ENCODE measurements around the gene KLKB1.
"Not testable (repeated sequence)": the region's sequence is repeated elsewhere in the genome, so short reads cannot be mapped to it uniquely, and the experiment has no call there.

The KLKB1 gene

GRCh38 chr4:186265683-186266652 is 38.7 kb downstream of the KLKB1 start, which contains the start of gene F11:
TSS of gene F11 (plus strand) at chr4:186266189. CDS start at chr4:186267137, 948 bp downstream.
- DNase-seq, result no peak

DNA sequence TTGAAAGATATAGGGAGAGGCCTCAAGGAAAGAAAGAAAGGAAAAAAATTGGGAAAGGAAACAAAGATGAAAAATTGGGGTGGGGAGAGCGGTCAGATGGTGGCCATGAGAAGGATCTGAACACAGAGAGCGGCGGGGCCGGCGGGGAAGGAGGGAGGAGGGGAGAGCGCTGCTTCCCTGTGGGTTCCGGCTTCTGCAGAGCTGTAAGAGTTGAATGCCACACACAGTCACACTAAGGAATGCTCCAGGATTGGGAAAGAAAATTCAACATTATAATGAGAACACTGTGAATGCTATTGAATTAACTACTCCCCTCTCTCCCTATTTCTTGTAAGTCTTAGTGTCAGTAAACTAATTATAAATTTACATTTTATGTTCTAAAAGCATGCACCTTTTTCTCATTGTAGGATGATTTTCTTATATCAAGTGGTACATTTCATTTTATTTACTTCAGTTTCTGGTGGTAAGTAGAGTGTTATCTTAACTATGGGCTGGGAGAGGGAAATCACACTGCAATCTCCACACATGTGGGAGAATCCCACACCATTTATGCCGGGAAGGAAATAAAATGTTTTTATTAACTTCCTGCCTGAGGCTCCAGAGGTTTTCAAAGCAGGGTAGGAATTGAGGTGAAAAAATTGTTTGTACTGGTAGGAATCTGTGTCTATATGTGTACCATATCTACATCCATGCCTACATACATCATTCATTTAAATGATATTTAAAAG is 39.6 kb downstream of the KLKB1 start:
- no peak for DNase-seq

- no peak for DNase-seq
These were observed 43.9 kb downstream of the KLKB1 start for GRCh38 chr4:186271081-186271678.

DNA sequence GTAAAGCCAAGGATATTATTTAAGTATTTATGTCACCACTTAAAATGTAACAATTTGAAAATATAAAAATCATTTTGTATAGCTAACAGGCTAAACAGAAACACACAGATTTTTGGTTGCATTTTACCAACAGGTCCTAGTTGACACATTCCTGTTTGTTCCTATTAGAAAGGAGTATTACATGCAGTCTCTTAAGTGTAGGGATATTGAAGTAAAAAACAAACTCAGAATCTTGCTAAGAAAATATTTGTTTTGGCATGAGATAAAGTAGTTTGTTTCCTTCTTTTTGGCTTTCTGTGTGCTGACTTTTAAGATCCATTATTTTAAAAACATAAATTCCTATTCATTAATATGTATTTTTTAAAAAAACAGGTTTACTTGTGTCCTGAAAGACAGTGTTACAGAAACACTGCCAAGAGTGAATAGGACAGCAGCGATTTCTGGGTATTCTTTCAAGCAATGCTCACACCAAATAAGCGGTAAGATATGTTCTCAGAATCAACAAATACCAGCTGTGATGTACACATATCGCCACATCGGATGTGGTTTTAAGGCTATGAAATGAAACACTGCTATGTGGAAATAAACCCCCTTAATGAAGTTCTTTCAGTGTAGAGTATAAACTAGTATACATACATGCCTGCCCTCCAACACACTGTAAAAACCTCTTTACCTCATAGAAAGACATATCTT is 45.5 kb downstream of the KLKB1 start:
- no peak for DNase-seq

DNA sequence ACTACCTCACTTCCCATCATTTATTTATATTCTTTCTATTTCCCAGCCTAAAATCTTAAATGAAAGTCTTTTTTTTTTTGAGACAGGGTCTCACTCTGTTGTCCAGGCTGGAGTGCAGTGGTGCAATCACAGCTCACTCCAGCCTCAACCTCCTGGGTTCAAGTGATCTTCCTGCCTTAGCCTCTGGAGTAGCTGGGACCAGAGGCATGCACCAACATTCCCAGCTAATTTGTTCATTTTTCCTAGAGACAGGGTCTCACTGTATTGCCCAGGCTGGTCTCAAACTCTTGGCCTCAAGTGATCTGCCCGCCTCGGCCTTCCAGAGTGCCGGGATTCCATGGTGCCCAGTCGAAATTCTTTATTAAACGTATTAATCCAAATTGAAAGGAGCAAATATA is 46.1 kb downstream of the KLKB1 start:
- DNase-seq, result not testable (repeated sequence)

GRCh38 chr4:186283311-186283710 is 56.0 kb downstream of the KLKB1 start:
- DNase-seq, result no peak

DNA sequence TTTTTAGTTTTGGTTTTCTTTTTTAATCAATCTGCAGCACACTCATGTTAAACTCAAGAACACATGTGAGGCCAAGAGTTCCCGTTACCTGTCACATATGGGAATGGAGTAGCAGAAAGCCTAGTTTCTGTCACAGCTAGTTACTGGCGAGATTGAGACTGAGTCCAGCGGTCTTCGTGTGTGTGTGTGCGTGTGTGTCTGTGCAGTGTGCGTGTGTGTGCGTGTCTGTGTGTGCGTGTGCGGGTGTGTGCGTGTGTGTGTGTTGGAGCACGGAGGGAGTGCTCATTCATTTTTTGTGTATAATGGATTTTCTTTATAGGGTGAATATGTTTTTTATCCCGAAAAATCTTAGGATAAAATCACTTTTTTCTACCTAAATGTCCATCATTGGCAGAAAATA is 57.8 kb downstream of the KLKB1 start:
- DNase-seq, result no peak

DNA sequence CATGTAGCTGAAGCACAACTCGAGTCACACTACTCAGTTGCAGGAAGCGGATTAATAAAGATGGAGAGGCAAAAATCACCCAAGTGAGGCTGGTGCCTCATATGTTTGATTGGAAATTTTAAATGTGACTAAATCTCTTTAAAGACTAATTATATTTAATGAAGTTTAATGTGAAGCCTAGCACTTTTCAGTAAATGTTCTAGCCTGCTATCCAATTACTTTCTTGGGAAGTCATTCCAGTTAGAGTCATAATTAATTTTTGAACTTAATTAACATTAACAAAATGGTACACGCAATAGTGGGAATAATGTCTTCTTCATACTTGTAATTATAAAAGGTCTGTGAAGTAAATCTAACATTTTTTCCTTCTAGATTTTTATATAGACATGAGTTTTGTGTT is 59.3 kb downstream of the KLKB1 start:
- no peak for DNase-seq

GRCh38 chr4:186291256-186291890 is 64.1 kb downstream of the KLKB1 start:
- no peak for DNase-seq

DNA sequence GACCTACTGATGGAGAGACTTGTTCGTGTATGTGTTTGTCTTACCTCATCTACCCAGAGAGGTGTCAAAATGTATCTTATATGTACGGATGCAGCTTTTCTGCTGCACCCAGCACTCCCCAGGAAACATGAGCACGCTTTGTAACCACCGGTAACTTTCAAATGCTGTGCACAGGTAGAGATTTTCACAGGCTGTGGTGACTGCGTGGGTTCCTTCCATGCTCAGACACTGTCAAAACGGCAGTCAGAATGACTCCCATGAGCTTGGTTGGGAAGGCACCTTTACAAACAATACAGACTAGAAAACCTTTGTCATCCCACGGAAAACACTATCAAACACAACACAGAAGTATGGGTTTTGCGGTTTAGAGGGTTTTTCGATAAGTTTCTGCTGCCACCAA is 66.9 kb downstream of the KLKB1 start:
- no peak for DNase-seq

GRCh38 chr4:186296481-186296880 is 69.2 kb downstream of the KLKB1 start:
- DNase-seq, result no peak

DNA sequence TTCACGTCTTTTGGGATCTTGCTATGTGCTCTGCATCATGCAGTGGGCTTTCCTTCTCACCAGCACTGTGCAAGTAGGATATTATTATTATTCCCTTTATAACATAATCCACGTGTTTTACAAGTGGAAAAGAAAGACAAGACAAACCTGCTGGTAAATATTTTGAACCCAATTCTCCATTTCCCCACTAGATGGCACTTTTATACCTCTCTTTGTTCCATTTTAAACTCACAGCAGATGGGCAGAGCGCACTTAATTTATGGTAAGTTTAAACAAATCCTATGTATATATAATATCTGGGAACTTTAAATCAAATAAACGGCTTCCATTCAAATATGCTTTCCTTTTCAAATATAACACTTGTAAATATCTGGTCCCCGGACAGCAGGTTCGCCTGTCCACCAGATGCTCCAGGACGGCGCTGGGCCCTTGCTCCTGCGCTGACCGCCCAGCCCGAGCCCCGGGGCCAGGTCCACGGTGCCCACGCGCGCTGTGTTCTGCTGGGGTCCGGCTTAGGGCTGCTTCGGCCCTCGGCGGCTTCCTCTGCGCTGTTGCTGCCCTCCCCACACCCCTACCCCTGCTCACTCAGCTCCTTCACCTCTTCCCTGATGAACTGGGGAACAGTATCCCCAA is 69.8 kb downstream of the KLKB1 start:
- DNase-seq, result no peak

DNA sequence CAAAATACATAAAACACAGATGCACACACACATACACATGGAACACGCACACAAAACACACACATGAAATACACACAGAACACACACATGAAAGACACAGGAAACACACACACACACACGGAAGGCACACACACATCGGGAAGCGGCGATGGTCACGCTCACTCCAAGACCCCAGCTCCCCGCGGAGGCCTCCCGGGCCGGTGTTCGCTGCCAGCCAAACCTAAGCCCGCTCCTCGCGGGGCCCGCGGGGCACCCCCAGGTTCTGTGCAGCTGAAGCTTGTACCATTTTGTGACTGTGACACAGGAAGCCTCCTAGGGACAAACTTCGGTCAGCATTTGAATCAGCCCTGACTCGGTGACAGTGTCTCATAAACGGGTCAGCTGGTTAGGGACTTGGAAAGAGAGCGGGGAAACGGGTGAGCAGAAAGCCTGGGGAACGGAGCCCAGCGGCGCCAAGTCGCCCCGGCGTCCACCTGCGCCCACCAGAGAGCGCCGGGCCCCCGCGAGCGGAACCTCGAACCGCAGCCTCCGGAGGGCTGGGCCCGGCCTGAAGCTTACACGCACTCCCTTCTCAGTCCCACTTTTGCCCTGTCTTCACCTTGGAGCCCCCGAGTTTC is 70.8 kb downstream of the KLKB1 start:
- no peak for DNase-seq

DNA sequence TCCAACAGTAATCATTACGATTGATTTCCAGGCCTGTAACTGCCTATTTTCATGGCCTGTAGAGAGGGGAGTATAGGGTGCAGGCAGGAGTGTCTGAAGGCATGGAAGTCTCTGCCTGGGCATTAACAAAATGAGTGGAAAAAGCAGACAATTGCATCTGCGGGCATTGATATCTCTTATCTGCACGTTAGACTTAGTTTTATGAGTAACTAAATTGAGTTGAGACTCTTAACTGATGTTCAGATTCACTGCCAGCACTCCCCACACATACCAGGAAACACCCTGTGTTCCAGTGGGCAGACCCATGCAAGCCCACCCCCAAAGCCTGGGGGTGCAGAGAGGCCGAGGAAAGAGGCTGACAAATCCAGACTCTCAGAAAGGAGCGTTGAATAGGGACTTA is 72.0 kb downstream of the KLKB1 start:
- no peak for DNase-seq

DNA sequence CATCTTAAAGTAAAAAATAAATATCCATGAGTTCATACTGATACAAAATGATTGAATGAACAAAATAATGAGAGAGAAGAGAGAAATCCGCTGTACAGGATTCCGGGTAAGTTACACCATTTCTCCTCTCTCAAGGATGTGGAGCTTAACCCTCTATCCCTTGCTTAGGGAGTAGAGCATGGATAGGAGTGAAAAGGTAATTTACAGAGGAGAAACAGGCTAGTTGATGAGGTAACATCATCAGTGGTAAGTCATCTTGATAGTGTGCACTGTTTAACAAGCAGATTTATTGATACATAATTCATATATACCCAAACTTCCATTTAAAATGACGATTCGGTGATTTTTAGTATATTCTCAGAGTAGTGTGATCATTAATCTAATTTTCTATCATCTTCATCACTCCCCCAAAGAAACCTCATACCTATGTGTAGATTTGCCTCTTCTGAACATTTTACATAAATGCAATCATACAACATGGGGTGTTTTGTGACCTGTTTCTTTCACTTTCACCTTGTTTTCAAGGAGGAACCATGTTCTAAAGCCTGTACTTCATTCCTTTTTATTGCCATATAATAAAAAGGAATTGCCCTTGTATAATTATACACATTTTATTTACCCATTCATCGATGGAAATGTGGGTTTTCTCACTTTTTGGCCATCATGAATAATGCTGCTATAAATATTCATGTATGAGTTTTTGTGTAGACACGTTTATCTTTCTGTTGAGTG is 73.5 kb downstream of the KLKB1 start:
- DNase-seq, result no peak

- no peak for DNase-seq
These were observed 76.9 kb downstream of the KLKB1 start for GRCh38 chr4:186304216-186304615.

DNA sequence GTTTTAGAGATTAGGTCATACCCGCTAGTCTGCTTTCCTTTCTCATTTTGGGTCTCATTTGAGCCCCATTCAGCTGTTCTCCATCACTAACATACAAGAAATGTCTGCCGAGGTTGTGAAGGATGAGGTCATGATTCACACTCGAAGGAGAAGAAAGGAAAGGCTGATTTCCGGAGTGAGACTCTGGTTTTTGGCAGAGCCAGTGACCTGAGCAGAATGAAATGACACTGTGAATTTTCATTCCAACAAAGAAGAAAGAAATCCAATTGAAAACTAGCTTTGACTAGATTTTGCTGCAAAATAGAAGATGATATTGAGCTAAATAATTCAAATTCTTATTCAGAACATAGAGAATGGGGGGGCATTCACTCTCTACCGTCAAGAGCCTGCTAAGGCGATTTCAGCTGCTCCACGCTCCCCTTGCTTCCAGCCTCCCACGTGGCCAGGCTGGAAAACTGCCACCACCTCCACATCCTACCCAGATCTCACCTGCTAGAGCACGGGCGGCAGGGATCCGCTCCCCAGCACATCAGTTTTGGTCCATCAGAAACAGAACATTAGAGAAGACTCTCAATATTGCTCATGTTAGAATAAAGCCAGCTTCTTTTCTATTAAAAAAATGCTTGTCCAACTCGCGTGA is 77.7 kb downstream of the KLKB1 start:
- no peak for DNase-seq

GRCh38 chr4:186307497-186307896 is 80.2 kb downstream of the KLKB1 start:
- no peak for DNase-seq

GRCh38 chr4:186307916-186308315 is 80.6 kb downstream of the KLKB1 start:
- DNase-seq, result no peak
